ENCODE data around the gene PTGDS.

PTGDS gene

GRCh38 chr9:136979769-136980587 is 2.7 kb downstream of the PTGDS start:
- no peak for DNase-seq (ENCODE audit: extremely low read depth, insufficient read length)
- Histone ChIP-seq H3K4me3 (replicated peaks; ENCODE audit: low read depth, low read length) (no peak overlapping the region), H3K36me3 (ENCODE audit: control insufficient read depth, insufficient read depth, low read length) (no peaks in the 10 kb centered on the region), H3K27me3 (replicated peaks; ENCODE audit: control insufficient read depth, insufficient read depth, low read length) (peaks cover 2% of the 10 kb centered on the region; the same call in 1 of the 2 replicates)
- no peak for TF ChIP-seq CTCF (IDR thresholded peaks at IDR 0.05; ENCODE audit: insufficient read depth, low read length, poor library complexity, severe bottlenecking)

GRCh38 chr9:136980669-136981478 is 3.6 kb downstream of the PTGDS start:
- Histone ChIP-seq H3K27me3 (replicated peaks; ENCODE audit: control insufficient read depth, insufficient read depth, low read length) (no peaks in the 10 kb centered on the region; the same call in 1 of the 2 replicates), H3K4me3 (replicated peaks; ENCODE audit: low read depth, low read length) (no peak overlapping the region), H3K36me3 (ENCODE audit: control insufficient read depth, insufficient read depth, low read length) (no peaks in the 10 kb centered on the region)
- DNase-seq (ENCODE audit: extremely low read depth, insufficient read length) = no peak
- TF ChIP-seq CTCF (IDR thresholded peaks at IDR 0.05; ENCODE audit: insufficient read depth, low read length, poor library complexity, severe bottlenecking) = no peak

GRCh38 chr9:136981588-136982231 is 4.4 kb downstream of the PTGDS start:
- TF ChIP-seq CTCF (IDR thresholded peaks at IDR 0.05; ENCODE audit: insufficient read depth, low read length, poor library complexity, severe bottlenecking) = no peak
- DNase-seq (ENCODE audit: extremely low read depth, insufficient read length) = no peak
- no peaks in the 10 kb centered on the region; the same call in 1 of the 2 replicates for H3K27me3 ChIP-seq (replicated peaks; ENCODE audit: control insufficient read depth, insufficient read depth, low read length)

GRCh38 chr9:136982232-136983051 is 5.1 kb downstream of the PTGDS start, which contains the start of gene LCNL1:
TSS of gene LCNL1 (plus strand) at chr9:136982993. CDS start at chr9:136983587, 594 bp downstream.
- no peak for TF ChIP-seq CTCF (IDR thresholded peaks at IDR 0.05; ENCODE audit: insufficient read depth, low read length, poor library complexity, severe bottlenecking)
- Histone ChIP-seq H3K4me3 (replicated peaks; ENCODE audit: low read depth, low read length) (no peak within 1 kb of the TSS), H3K27me3 (replicated peaks; ENCODE audit: control insufficient read depth, insufficient read depth, low read length) (no peaks in the 10 kb centered on the region; the same call in 1 of the 2 replicates), H3K36me3 (ENCODE audit: control insufficient read depth, insufficient read depth, low read length) (no peaks in the 10 kb centered on the region)
- DNase-seq (ENCODE audit: extremely low read depth, insufficient read length) = no peak

More at GRCh38 chr9:136981588-136982231, 4.4 kb downstream of the PTGDS start:
- no peak overlapping the region for H3K4me3 ChIP-seq (replicated peaks; ENCODE audit: low read depth, low read length)
- no peaks in the 10 kb centered on the region for H3K36me3 ChIP-seq (ENCODE audit: control insufficient read depth, insufficient read depth, low read length)

GRCh38 chr9:136983167-136983566 is 5.9 kb downstream of the PTGDS start:
- Histone ChIP-seq H3K36me3 (ENCODE audit: control insufficient read depth, insufficient read depth, low read length) (no peaks in the 10 kb centered on the region), H3K4me3 (replicated peaks; ENCODE audit: low read depth, low read length) (no peak overlapping the region), H3K27me3 (replicated peaks; ENCODE audit: control insufficient read depth, insufficient read depth, low read length) (no peaks in the 10 kb centered on the region; the same call in 1 of the 2 replicates)
- DNase-seq (ENCODE audit: extremely low read depth, insufficient read length) = no peak
- no peak for TF ChIP-seq CTCF (IDR thresholded peaks at IDR 0.05; ENCODE audit: insufficient read depth, low read length, poor library complexity, severe bottlenecking)

All from GM06990 (cell line).